Fibroblast of the aortic adventitia (primary cell): Measurements from ENCODE around the gene PTPRU. TPM values are rescaled to one million over a fixed set of nuclear protein-coding genes. Genes with fewer than 3 reads are reported as not detected.

Experiments used
- DNase-seq: peaks from one replicate; pipeline ENCODE4 v3.0.0-alpha.2; 2010; ENCODE audit warnings: low read depth
- H3K4me3 ChIP-seq: 2 replicates; pipeline ENCODE4 v1.5.1; 2011; ENCODE audit warnings: low read depth, mild to moderate bottlenecking, control low read depth, low read length, moderate library complexity
- CTCF ChIP-seq: IDR thresholded peaks from 2 replicates; pipeline ENCODE4 v1.5.1; 2011; ENCODE audit warnings: mild to moderate bottlenecking, low read length, control low read depth, inconsistent platforms; ENCODE audit not compliant: insufficient read depth
- total RNA-seq: library from RNA; depleted of rRNA; stranded (reverse); fragments of >200 nt; gene quantifications from 2 replicates; pipeline ENCODE4 v1.2.3, GENCODE V29; 2012; ENCODE audit warnings: low replicate concordance

The PTPRU gene
- total RNA-seq, 1 donor = 25.8 TPM

- DNase-seq = no peak
- TF ChIP-seq CTCF = no peak
- no peak overlapping the region for H3K4me3 ChIP-seq
Measured at GRCh38 chr1:29248409-29248808, 12.1 kb downstream of the PTPRU start.

GRCh38 chr1:29249170-29249691 lies 12.9 kb downstream of the PTPRU start:
- H3K4me3 ChIP-seq = no peak overlapping the region
- no peak for TF ChIP-seq CTCF
- DNase-seq = no peak

- no peak overlapping the region for H3K4me3 ChIP-seq
- no peak for TF ChIP-seq CTCF
- no peak for DNase-seq
Measured at GRCh38 chr1:29249951-29250581, 13.7 kb downstream of the PTPRU start.

GRCh38 chr1:29251164-29252124 lies 15.1 kb downstream of the PTPRU start:
- H3K4me3 ChIP-seq = no peak overlapping the region
- TF ChIP-seq CTCF = no peak
- DNase-seq = no peak

GRCh38 chr1:29253180-29253579 lies 16.9 kb downstream of the PTPRU start:
- DNase-seq = no peak
- no peak overlapping the region for H3K4me3 ChIP-seq
- TF ChIP-seq CTCF = no peak

- H3K4me3 ChIP-seq = no peak overlapping the region
- TF ChIP-seq CTCF = no peak
- no peak for DNase-seq
Measured at GRCh38 chr1:29254346-29254745, 18.0 kb downstream of the PTPRU start.
